ENCODE data around the gene PPA1. TPM values are rescaled to one million over a fixed set of nuclear protein-coding genes. Genes with fewer than 3 reads are reported as not detected.
"Not testable (repeated sequence)": the region's sequence is repeated elsewhere in the genome, so short reads cannot be mapped to it uniquely, and the experiment has no call there.

The PPA1 gene
- total RNA-seq, 1 donor from 2014 or later: 158 TPM

- peak; percentile 8 for ATAC-seq
Observed at GRCh38 chr10:70254778-70255328, 21.6 kb upstream of the PPA1 start.

- ATAC-seq: no peak
Observed at GRCh38 chr10:70253878-70254765, 20.9 kb upstream of the PPA1 start.

- ATAC-seq: no peak
Observed at GRCh38 chr10:70250961-70251680, 17.9 kb upstream of the PPA1 start.

- no peak for ATAC-seq
Observed at GRCh38 chr10:70247360-70247759, 14.1 kb upstream of the PPA1 start.

GRCh38 chr10:70241081-70241480, 7.9 kb upstream of the PPA1 start:
- no peak for ATAC-seq

- ATAC-seq: not testable (repeated sequence)
Observed at GRCh38 chr10:70239986-70240385, 6.8 kb upstream of the PPA1 start.

GRCh38 chr10:70239077-70239976, 6.1 kb upstream of the PPA1 start:
- not testable (repeated sequence) for ATAC-seq

- ATAC-seq: not testable (repeated sequence)
Observed at GRCh38 chr10:70237958-70238536, 4.8 kb upstream of the PPA1 start.

GRCh38 chr10:70234668-70235447, 1.6 kb upstream of the PPA1 start:
- ATAC-seq: no peak

- ATAC-seq: no peak
Observed at GRCh38 chr10:70233939-70234300, 691 bp upstream of the PPA1 start.

GRCh38 chr10:70232859-70233108, 445 bp downstream of the PPA1 start:
- no peak for ATAC-seq

GRCh38 chr10:70232155-70232858, 922 bp downstream of the PPA1 start:
- peak; percentile 1 for ATAC-seq

- ATAC-seq: no peak
Observed at GRCh38 chr10:70228491-70228890, 4.7 kb downstream of the PPA1 start.

- ATAC-seq: peak; percentile 89
Observed at GRCh38 chr10:70227548-70228320, 5.5 kb downstream of the PPA1 start.

- no peak for ATAC-seq
Observed at GRCh38 chr10:70223728-70224127, 9.5 kb downstream of the PPA1 start.

- ATAC-seq: not testable (repeated sequence)
Observed at GRCh38 chr10:70222811-70223447, 10.3 kb downstream of the PPA1 start.

GRCh38 chr10:70222340-70222794, 10.9 kb downstream of the PPA1 start:
- peak; percentile 88 for ATAC-seq

- no peak for ATAC-seq
Observed at GRCh38 chr10:70221030-70221429, 12.2 kb downstream of the PPA1 start.

GRCh38 chr10:70212879-70213278, 20.4 kb downstream of the PPA1 start:
- no peak for ATAC-seq

Data from esophagus mucosa (tissue), 1 donor.